ENCODE measurements around the gene VPS18.

DNA sequence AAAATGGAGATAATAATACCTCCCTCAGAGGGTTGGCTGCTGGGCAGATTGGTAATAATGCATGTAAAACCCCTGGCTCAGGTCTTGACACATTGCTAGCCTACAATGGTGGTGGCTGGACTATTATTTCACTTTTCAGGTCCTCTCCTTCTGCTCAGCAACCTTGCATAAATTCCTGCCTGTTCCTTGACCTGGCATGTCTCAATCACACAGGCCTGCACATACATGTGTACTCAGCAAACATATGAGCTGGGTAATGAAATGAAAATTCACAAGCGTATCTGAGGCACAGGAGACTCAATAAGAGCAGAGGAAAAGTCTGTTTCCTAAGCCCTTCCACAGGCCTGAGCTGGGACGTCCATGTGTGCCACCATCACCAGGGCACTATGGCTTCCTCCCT is 17.4 kb downstream of the VPS18 start:
- TF ChIP-seq POLR2A (IDR thresholded peaks at IDR 0.05; ENCODE audit: extremely low read depth, insufficient read length), result no peak
- TF ChIP-seq, protein P1, sequence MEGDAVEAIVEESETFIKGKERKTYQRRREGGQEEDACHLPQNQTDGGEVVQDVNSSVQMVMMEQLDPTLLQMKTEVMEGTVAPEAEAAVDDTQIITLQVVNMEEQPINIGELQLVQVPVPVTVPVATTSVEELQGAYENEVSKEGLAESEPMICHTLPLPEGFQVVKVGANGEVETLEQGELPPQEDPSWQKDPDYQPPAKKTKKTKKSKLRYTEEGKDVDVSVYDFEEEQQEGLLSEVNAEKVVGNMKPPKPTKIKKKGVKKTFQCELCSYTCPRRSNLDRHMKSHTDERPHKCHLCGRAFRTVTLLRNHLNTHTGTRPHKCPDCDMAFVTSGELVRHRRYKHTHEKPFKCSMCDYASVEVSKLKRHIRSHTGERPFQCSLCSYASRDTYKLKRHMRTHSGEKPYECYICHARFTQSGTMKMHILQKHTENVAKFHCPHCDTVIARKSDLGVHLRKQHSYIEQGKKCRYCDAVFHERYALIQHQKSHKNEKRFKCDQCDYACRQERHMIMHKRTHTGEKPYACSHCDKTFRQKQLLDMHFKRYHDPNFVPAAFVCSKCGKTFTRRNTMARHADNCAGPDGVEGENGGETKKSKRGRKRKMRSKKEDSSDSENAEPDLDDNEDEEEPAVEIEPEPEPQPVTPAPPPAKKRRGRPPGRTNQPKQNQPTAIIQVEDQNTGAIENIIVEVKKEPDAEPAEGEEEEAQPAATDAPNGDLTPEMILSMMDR (IDR thresholded peaks at IDR 0.05; ENCODE audit: low read depth, low read length), result no peak
- TF ChIP-seq, protein P2, sequence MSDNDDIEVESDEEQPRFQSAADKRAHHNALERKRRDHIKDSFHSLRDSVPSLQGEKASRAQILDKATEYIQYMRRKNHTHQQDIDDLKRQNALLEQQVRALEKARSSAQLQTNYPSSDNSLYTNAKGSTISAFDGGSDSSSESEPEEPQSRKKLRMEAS (IDR thresholded peaks at IDR 0.05; ENCODE audit: low read depth, low read length), result no peak
